ENCODE results near the gene MAS1L.

The MAS1L gene

GRCh38 chr6:29487660-29488059, at the start of gene MAS1L:
Gene MAS1L (minus strand): TSS chr6:29487956. CDS start chr6:29487902, 54 bp downstream.
- no peak for DNase-seq

- no peak for DNase-seq
These were observed 44.7 kb upstream of the MAS1L start for GRCh38 chr6:29532320-29532951.

- DNase-seq = no peak
These were observed 43.9 kb upstream of the MAS1L start for GRCh38 chr6:29531668-29532067.

GRCh38 chr6:29530671-29531310, 43.0 kb upstream of the MAS1L start:
- no peak for DNase-seq

GRCh38 chr6:29529956-29530355, 42.2 kb upstream of the MAS1L start:
- no peak for DNase-seq

- DNase-seq = no peak
These were observed 41.3 kb upstream of the MAS1L start for GRCh38 chr6:29528988-29529560.

- DNase-seq = no peak
These were observed 40.7 kb upstream of the MAS1L start for GRCh38 chr6:29528300-29528931.

GRCh38 chr6:29527564-29527963, 39.8 kb upstream of the MAS1L start:
- no peak for DNase-seq

- no peak for DNase-seq
These were observed 39.4 kb upstream of the MAS1L start for GRCh38 chr6:29527126-29527525.

GRCh38 chr6:29525311-29525639, 37.5 kb upstream of the MAS1L start:
- no peak for DNase-seq

GRCh38 chr6:29524444-29525310, 36.9 kb upstream of the MAS1L start:
- DNase-seq = no peak

- DNase-seq = no peak
These were observed 36.3 kb upstream of the MAS1L start for GRCh38 chr6:29524044-29524443.

- no peak for DNase-seq
These were observed 34.5 kb upstream of the MAS1L start for GRCh38 chr6:29522227-29522626.

GRCh38 chr6:29521006-29521680, 33.4 kb upstream of the MAS1L start:
- DNase-seq = no peak

GRCh38 chr6:29520232-29520631, 32.5 kb upstream of the MAS1L start:
- DNase-seq = no peak

- DNase-seq = no peak
These were observed 31.7 kb upstream of the MAS1L start for GRCh38 chr6:29519291-29520010.

- DNase-seq = no peak
These were observed 30.1 kb upstream of the MAS1L start for GRCh38 chr6:29517728-29518440.

GRCh38 chr6:29517245-29517644, 29.5 kb upstream of the MAS1L start:
- DNase-seq = no peak

- no peak for DNase-seq
These were observed 28.4 kb upstream of the MAS1L start for GRCh38 chr6:29516108-29516507.

GRCh38 chr6:29510746-29511300, 23.1 kb upstream of the MAS1L start:
- DNase-seq = no peak

GRCh38 chr6:29510202-29510601, 22.4 kb upstream of the MAS1L start:
- DNase-seq = no peak
